ENCODE results near the gene RIGI.

RIGI gene

DNA sequence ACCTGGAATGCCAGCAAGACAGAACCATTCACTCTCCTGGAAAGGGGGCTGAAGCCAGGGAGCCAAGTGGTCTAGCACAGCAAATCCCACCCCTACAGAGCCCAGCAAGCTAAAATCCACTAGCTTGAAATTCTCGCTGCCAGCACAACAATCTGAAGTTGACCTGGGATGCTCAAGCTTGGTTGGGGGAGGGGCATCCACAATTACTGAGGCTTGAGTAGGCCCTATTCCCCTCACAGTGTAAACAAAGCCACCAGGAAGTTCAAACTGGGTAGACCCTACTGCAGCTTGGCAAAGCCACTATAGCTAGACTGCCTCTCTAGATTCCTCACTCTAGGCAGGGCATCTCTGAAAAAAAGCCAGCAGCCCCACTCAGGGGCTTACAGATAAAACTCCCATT lies 17.3 kb downstream of the RIGI start:
- no peak overlapping the region for H3K4me3 ChIP-seq (ENCODE audit: low read depth, low read length)
- no peak for TF ChIP-seq CTCF (IDR thresholded peaks at IDR 0.05; ENCODE audit: borderline replicate concordance, insufficient read depth, low read depth, low read length)

GRCh38 chr9:32503008-32503407 lies 23.0 kb downstream of the RIGI start:
- no peak overlapping the region for H3K4me3 ChIP-seq (ENCODE audit: low read depth, low read length)
- TF ChIP-seq CTCF (IDR thresholded peaks at IDR 0.05; ENCODE audit: borderline replicate concordance, insufficient read depth, low read depth, low read length) = no peak

- H3K4me3 ChIP-seq (ENCODE audit: low read depth, low read length) = no peak overlapping the region
- no peak for TF ChIP-seq CTCF (IDR thresholded peaks at IDR 0.05; ENCODE audit: borderline replicate concordance, insufficient read depth, low read depth, low read length)
Measured at GRCh38 chr9:32502464-32502863, 23.5 kb downstream of the RIGI start.

GRCh38 chr9:32501868-32502267 lies 24.1 kb downstream of the RIGI start:
- no peak overlapping the region for H3K4me3 ChIP-seq (ENCODE audit: low read depth, low read length)
- TF ChIP-seq CTCF (IDR thresholded peaks at IDR 0.05; ENCODE audit: borderline replicate concordance, insufficient read depth, low read depth, low read length) = no peak

- H3K4me3 ChIP-seq (ENCODE audit: low read depth, low read length) = no peak overlapping the region
- TF ChIP-seq CTCF (IDR thresholded peaks at IDR 0.05; ENCODE audit: borderline replicate concordance, insufficient read depth, low read depth, low read length) = no peak
Measured at GRCh38 chr9:32500768-32501167, 25.2 kb downstream of the RIGI start.

GRCh38 chr9:32497921-32498320 lies 28.1 kb downstream of the RIGI start:
- TF ChIP-seq CTCF (IDR thresholded peaks at IDR 0.05; ENCODE audit: borderline replicate concordance, insufficient read depth, low read depth, low read length) = no peak
- no peak overlapping the region for H3K4me3 ChIP-seq (ENCODE audit: low read depth, low read length)

DNA sequence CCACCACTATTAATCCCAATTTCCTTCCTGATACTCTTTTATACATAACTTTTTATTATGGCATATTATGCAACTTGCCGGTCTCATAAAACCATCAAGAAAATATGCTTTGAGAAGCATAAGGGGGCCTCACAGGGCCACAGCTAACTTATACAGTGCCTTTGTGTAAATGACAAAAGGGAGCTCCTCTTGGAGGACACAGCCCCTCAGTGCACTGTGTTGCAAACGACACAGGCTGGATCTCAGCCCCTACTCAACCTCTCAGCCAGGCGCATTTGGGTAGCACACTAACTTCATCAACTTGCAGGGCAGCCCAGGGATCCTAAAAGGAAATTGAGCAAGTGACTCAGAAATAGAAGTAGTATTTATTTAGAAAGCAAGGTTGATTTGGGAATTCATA lies 35.4 kb downstream of the RIGI start:
- H3K4me3 ChIP-seq (ENCODE audit: low read depth, low read length) = no peak overlapping the region

More for the DNA sequence above, 35.4 kb downstream of the RIGI start:
- no peak for TF ChIP-seq CTCF (IDR thresholded peaks at IDR 0.05; ENCODE audit: borderline replicate concordance, insufficient read depth, low read depth, low read length)

Measured in GM12875 (cell line).